H9 (cell line): Measurements from ENCODE around the gene C2orf68. TPM values are rescaled to one million over a fixed set of nuclear protein-coding genes. Genes with fewer than 3 reads are reported as not detected.
A peak's percentile ranks its signal among the peaks of the same experiment; 100 is the strongest.
"Not testable (repeated sequence)": the region's sequence is repeated elsewhere in the genome, so short reads cannot be mapped to it uniquely, and the experiment has no call there.

Source experiments
- DNase-seq: peaks from one replicate; pipeline ENCODE4 v3.0.0-alpha.2; 2017
- H2AFZ ChIP-seq: one replicate; pipeline ENCODE4 v1.6.1; 2013; ENCODE audit warnings: mild to moderate bottlenecking, low read length, control low read depth, moderate library complexity
- H2AK5ac ChIP-seq: 2 replicates; pipeline ENCODE4 v1.6.1; 2013; ENCODE audit warnings: low read length, control low read depth, mixed read lengths; ENCODE audit not compliant: insufficient read length
- H2BK120ac ChIP-seq: one replicate; pipeline ENCODE4 v1.6.1; 2013; ENCODE audit warnings: low read depth, mild to moderate bottlenecking, low read length, control low read depth, inconsistent platforms; ENCODE audit not compliant: poor library complexity, severe bottlenecking
- H2BK12ac ChIP-seq: 2 replicates; pipeline ENCODE4 v1.6.1; 2013; ENCODE audit warnings: low read length, control low read depth, mixed read lengths, low read depth; ENCODE audit not compliant: insufficient read length
- H2BK15ac ChIP-seq: 2 replicates; pipeline ENCODE4 v1.6.1; 2013; ENCODE audit warnings: low read depth, low read length, control low read depth
- H2BK20ac ChIP-seq: one replicate; pipeline ENCODE4 v1.6.1; 2013; ENCODE audit warnings: low read depth, mild to moderate bottlenecking, low read length, control low read depth, inconsistent platforms; ENCODE audit not compliant: poor library complexity, severe bottlenecking
- H2BK5ac ChIP-seq: 2 replicates; pipeline ENCODE4 v1.6.1; 2013; ENCODE audit warnings: low read length, control low read depth, mixed read lengths; ENCODE audit not compliant: insufficient read length
- H3K14ac ChIP-seq: 2 replicates; pipeline ENCODE4 v1.6.1; 2013; ENCODE audit warnings: low read length, control low read depth; ENCODE audit not compliant: insufficient read depth
- H3K18ac ChIP-seq: 2 replicates; pipeline ENCODE4 v1.6.1; 2013; ENCODE audit warnings: low read depth, mild to moderate bottlenecking, mixed read lengths, low read length, control low read depth; ENCODE audit not compliant: insufficient read length
- H3K23ac ChIP-seq: 2 replicates; pipeline ENCODE4 v1.6.1; 2013; ENCODE audit warnings: low read length, control low read depth, mixed read lengths, low read depth; ENCODE audit not compliant: insufficient read length
- H3K23me2 ChIP-seq: 2 replicates; pipeline ENCODE4 v1.6.1; 2013; ENCODE audit warnings: low read depth, mild to moderate bottlenecking, mixed read lengths, low read length, control low read depth; ENCODE audit not compliant: insufficient read length, poor library complexity, severe bottlenecking
- H3K27ac ChIP-seq: 2 replicates; pipeline ENCODE4 v1.5.1; 2013; ENCODE audit warnings: low read length, control low read depth, mixed read lengths, low read depth; ENCODE audit not compliant: insufficient read length
- H3K27me3 ChIP-seq: 2 replicates; pipeline ENCODE4 v1.6.1; 2013; ENCODE audit warnings: low read length, control low read depth, inconsistent platforms; ENCODE audit not compliant: insufficient read depth
- H3K4ac ChIP-seq: 2 replicates; pipeline ENCODE4 v1.6.1; 2013; ENCODE audit warnings: low read depth, mild to moderate bottlenecking, control low read depth, inconsistent platforms, low read length, moderate library complexity
- H3K4me1 ChIP-seq: 2 replicates; pipeline ENCODE4 v1.6.1; 2013; ENCODE audit warnings: low read length, control low read depth, inconsistent platforms; ENCODE audit not compliant: insufficient read depth
- H3K4me2 ChIP-seq: 2 replicates; pipeline ENCODE4 v1.6.1; 2013; ENCODE audit warnings: low read length, control low read depth, mixed read lengths; ENCODE audit not compliant: insufficient read length, insufficient read depth
- H3K56ac ChIP-seq: 2 replicates; pipeline ENCODE4 v1.6.1; 2013; ENCODE audit warnings: low read depth, mild to moderate bottlenecking, mixed read lengths, low read length, control low read depth; ENCODE audit not compliant: insufficient read length
- H3K79me1 ChIP-seq: 2 replicates; pipeline ENCODE4 v1.6.1; 2013; ENCODE audit warnings: low read depth, mild to moderate bottlenecking, moderate library complexity, low read length, control low read depth, inconsistent platforms; ENCODE audit not compliant: insufficient read depth, poor library complexity, severe bottlenecking
- H3K79me2 ChIP-seq: 2 replicates; pipeline ENCODE4 v1.6.1; 2013; ENCODE audit warnings: low read length, control low read depth, inconsistent platforms; ENCODE audit not compliant: insufficient read depth
- H3K9ac ChIP-seq: 2 replicates; pipeline ENCODE4 v1.6.1; 2013; ENCODE audit warnings: low read length, control low read depth, mixed read lengths; ENCODE audit not compliant: insufficient read length; ENCODE audit errors: extremely low read depth
- H3K9me3 ChIP-seq: one replicate; pipeline ENCODE4 v1.6.1; 2013; ENCODE audit warnings: low read depth, low read length, inconsistent platforms; ENCODE audit not compliant: control insufficient read depth
- H3T11ph ChIP-seq: one replicate; pipeline ENCODE4 v1.6.1; 2013; ENCODE audit warnings: mild to moderate bottlenecking, low read length, control low read depth, inconsistent platforms
- H4K20me1 ChIP-seq: one replicate; pipeline ENCODE4 v1.6.1; 2013; ENCODE audit not compliant: control insufficient read depth, insufficient read length, insufficient read depth
- H4K5ac ChIP-seq: 2 replicates; pipeline ENCODE4 v1.6.1; 2013; ENCODE audit warnings: low read depth, mild to moderate bottlenecking, mixed read lengths, low read length, control low read depth; ENCODE audit not compliant: insufficient read length
- H4K8ac ChIP-seq: replicated peaks from 2 replicates; pipeline ENCODE4 v1.6.1; 2013; ENCODE audit warnings: low read length, control low read depth, mixed read lengths, low read depth; ENCODE audit not compliant: insufficient read length
- H4K91ac ChIP-seq: 2 replicates; pipeline ENCODE4 v1.6.1; 2013; ENCODE audit warnings: low read depth, mild to moderate bottlenecking, moderate library complexity, mixed read lengths, low read length, control low read depth; ENCODE audit not compliant: insufficient read length
- H3K27ac Mint-ChIP-seq, 3 experiments: 2 replicates in 2 of 3; 3 replicates in 1 of 3; pipeline ENCODE4 v1.8.0; 2020 to 2021; ENCODE audit warnings: mixed read lengths in 3 of 3, mild to moderate bottlenecking in 1 of 3, moderate library complexity in 1 of 3
- H3K27me3 Mint-ChIP-seq: 2 replicates; pipeline ENCODE4 v1.8.0; 2021; ENCODE audit warnings: low read depth, mild to moderate bottlenecking, moderate library complexity, mixed read lengths
- H3K36me3 Mint-ChIP-seq, 3 experiments: 2 replicates in 2 of 3; 3 replicates in 1 of 3; pipeline ENCODE4 v1.8.0; 2020 to 2021; ENCODE audit warnings: low read depth in 3 of 3, mixed read lengths in 3 of 3; ENCODE audit not compliant: insufficient read depth in 1 of 3
- H3K4me1 Mint-ChIP-seq, 2 experiments: 2 replicates each; pipeline ENCODE4 v1.8.0; 2020; ENCODE audit warnings: mixed read lengths in 2 of 2
- H3K4me3 Mint-ChIP-seq, 2 experiments: 2 replicates in 1 of 2; 3 replicates in 1 of 2; pipeline ENCODE4 v1.8.0; 2020 to 2021; ENCODE audit warnings: mild to moderate bottlenecking in 2 of 2, mixed read lengths in 2 of 2, moderate library complexity in 1 of 2
- H3K9me3 Mint-ChIP-seq, 2 experiments: 2 replicates in 1 of 2; 3 replicates in 1 of 2; pipeline ENCODE4 v1.8.0; 2020; ENCODE audit warnings: mild to moderate bottlenecking in 2 of 2, mixed read lengths in 2 of 2, moderate library complexity in 1 of 2
- WGBS: extraction: QIAGEN DNeasy Blood & Tissue Kit; methylation state at CpG from one replicate; pipeline ENCODE4 v1.1.7; 2013; ENCODE audit warnings: missing lambda C conversion rate, low lambda C conversion rate, mixed read lengths; ENCODE audit not compliant: insufficient read length; ENCODE audit errors: extremely low coverage; 5-methylcytosine and 5-hydroxymethylcytosine counted together
- total RNA-seq: library from RNA; stranded (reverse); gene quantifications from 2 replicates; pipeline ENCODE4 v1.2.1, GENCODE V29; 2021
- TF ChIP-seq, protein P1 (sequence below): fragments of 200-600 bp; sonication (generic); conservative IDR thresholded peaks from 3 replicates; pipeline ENCODE4 v1.8.0; 2021; ENCODE audit warnings: antibody characterized with exemption, mild to moderate bottlenecking

C2orf68 gene
- total RNA-seq, 1 experiment from 2014 or later, result 39.6 TPM

DNA sequence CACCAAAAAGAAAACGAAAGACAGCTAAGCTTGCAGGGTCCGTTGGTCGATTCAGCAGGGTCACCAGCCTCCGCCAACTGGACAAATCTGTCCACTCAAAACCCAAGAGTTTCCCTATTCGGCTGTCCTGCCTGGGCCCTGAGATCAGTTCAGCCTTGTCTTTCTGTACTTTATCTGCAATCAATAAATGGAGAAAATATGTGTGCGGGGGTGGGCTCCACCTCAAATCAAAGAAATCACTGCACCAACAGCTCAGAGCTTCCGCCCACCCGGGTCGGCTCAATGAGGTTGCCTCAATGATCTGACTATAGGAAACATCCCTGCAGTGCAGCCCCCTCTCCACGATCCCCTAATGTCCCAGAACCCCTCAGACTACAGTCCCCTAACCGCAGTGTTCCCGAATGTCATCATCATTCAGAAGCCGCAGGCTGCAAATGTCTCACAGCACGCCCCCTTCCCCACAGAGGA, 51.0 kb downstream of the C2orf68 start:
- Mint-ChIP-seq H3K9me3 (no peaks in the 10 kb centered on the region), H3K4me3 (peak overlapping the region; percentile 91 to 97), H3K36me3 (peaks cover 7 to 12% (median 10%) of the 10 kb centered on the region in 3 experiments), H3K4me1 (peaks cover 12 to 13% of the 10 kb centered on the region in 2 experiments; a peak in 3 of 4 replicates), H3K27ac (peak overlapping the region; percentile 94 to 96 (median 96)), H3K27me3 (peaks cover 14% of the 10 kb centered on the region)
- Histone ChIP-seq H3T11ph (no peak overlapping the region), H2BK12ac (no peak overlapping the region), H2AFZ (no peak overlapping the region), H2BK20ac (no peak overlapping the region), H4K8ac (no peak overlapping the region), H3K23me2 (no peaks in the 10 kb centered on the region), H3K4me2 (peak overlapping the region; percentile 22), H3K9me3 (no peaks in the 10 kb centered on the region), H4K5ac (no peak overlapping the region), H2BK5ac (no peak overlapping the region), H3K79me1 (no peaks in the 10 kb centered on the region), H4K91ac (no peak overlapping the region), H3K79me2 (peaks cover 5% of the 10 kb centered on the region; the same call in 1 of the 2 replicates), H3K56ac (no peak overlapping the region), H2AK5ac (no peak overlapping the region), H3K18ac (no peak overlapping the region), H2BK15ac (no peak overlapping the region), H3K4ac (no peak overlapping the region), H3K27ac (no peak overlapping the region), H3K9ac (peak overlapping the region; percentile 56), H3K4me1 (no peaks in the 10 kb centered on the region), H3K27me3 (no peaks in the 10 kb centered on the region), H2BK120ac (no peak overlapping the region), H3K14ac (no peak overlapping the region), H3K23ac (no peak overlapping the region), H4K20me1 (no peaks in the 10 kb centered on the region)
- no CpG with 5 or more reads among the region's 14 CpGs for WGBS
- DNase-seq, result no peak
- TF ChIP-seq, protein P1, sequence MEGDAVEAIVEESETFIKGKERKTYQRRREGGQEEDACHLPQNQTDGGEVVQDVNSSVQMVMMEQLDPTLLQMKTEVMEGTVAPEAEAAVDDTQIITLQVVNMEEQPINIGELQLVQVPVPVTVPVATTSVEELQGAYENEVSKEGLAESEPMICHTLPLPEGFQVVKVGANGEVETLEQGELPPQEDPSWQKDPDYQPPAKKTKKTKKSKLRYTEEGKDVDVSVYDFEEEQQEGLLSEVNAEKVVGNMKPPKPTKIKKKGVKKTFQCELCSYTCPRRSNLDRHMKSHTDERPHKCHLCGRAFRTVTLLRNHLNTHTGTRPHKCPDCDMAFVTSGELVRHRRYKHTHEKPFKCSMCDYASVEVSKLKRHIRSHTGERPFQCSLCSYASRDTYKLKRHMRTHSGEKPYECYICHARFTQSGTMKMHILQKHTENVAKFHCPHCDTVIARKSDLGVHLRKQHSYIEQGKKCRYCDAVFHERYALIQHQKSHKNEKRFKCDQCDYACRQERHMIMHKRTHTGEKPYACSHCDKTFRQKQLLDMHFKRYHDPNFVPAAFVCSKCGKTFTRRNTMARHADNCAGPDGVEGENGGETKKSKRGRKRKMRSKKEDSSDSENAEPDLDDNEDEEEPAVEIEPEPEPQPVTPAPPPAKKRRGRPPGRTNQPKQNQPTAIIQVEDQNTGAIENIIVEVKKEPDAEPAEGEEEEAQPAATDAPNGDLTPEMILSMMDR, result no peak

DNA sequence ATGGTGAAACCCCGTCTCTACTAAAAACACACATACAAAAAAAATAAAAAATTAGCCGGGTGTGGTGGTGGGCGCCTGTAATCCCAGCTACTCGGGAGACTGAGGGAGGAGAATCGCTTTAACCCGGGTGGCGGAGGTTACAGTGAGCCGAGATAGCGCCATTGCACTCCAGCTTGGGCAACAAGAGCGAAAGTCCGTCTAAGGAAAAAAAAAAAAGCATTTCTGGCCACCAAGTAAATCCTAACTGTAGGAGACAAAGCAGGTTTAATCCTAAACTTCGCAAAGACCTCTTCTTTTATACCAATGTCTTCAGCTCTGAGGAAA, 51.5 kb downstream of the C2orf68 start:
- H3K27me3 ChIP-seq, H2BK15ac ChIP-seq, H4K20me1 ChIP-seq, H3K27ac ChIP-seq, H3K23ac ChIP-seq, H4K5ac ChIP-seq, H3K9me3 ChIP-seq, H3K18ac ChIP-seq, H2AFZ ChIP-seq, H3K4ac ChIP-seq, H3K9me3 Mint-ChIP-seq, H3K9ac ChIP-seq, H2BK120ac ChIP-seq, H2BK20ac ChIP-seq, H4K8ac ChIP-seq, H3K79me1 ChIP-seq, DNase-seq, H4K91ac ChIP-seq, H3K14ac ChIP-seq, H3K56ac ChIP-seq, H3T11ph ChIP-seq, H3K79me2 ChIP-seq, H2BK5ac ChIP-seq, H2AK5ac ChIP-seq, H3K23me2 ChIP-seq, H2BK12ac ChIP-seq, H3K4me1 ChIP-seq: not testable (repeated sequence)
- H3K27me3 Mint-ChIP-seq, result peaks cover 11% of the 10 kb centered on the region
- H3K27ac Mint-ChIP-seq, result peak overlapping the region in 1 of 3 experiments; percentile 96; a peak in 1 of 7 replicates
- peaks cover 12 to 13% of the 10 kb centered on the region in 2 experiments; a peak in 3 of 4 replicates for H3K4me1 Mint-ChIP-seq
- H3K4me2 ChIP-seq, result peak overlapping the region; percentile 22
- peaks cover 7 to 15% (median 15%) of the 10 kb centered on the region in 3 experiments for H3K36me3 Mint-ChIP-seq
- WGBS, result no CpG with 5 or more reads among the region's 12 CpGs
- H3K4me3 Mint-ChIP-seq, result peak overlapping the region; percentile 91 to 97
